GM18873 (cell line): ENCODE measurements around the gene IFNK.
A peak's percentile ranks its signal among the peaks of the same experiment; 100 is the strongest.

Experiments used
- ATAC-seq: cut with Tn5 transposase; IDR thresholded peaks from one replicate; pipeline ENCODE4 v1.9.1; 2021; ENCODE audit warnings: mild to moderate bottlenecking, moderate library complexity, moderate number of reproducible peaks; ENCODE audit not compliant: unreplicated experiment, low FRiP score

The IFNK gene

GRCh38 chr9:27571011-27571410, 46.9 kb downstream of the IFNK start:
- ATAC-seq, result no peak

GRCh38 chr9:27572061-27572460, 48.0 kb downstream of the IFNK start:
- no peak for ATAC-seq

- ATAC-seq, result peak; percentile 37
These were observed 48.5 kb downstream of the IFNK start for GRCh38 chr9:27572566-27572917.

- ATAC-seq, result peak; percentile 41
These were observed 49.0 kb downstream of the IFNK start, which contains the start of gene C9orf72 for GRCh38 chr9:27572918-27573633. C9orf72 (minus strand) TSS chr9:27573481; CDS start chr9:27567120, 6,361 bp downstream.

GRCh38 chr9:27573634-27574590, 49.8 kb downstream of the IFNK start:
- ATAC-seq, result peak; percentile 87
